Panc1 (cell line): ENCODE measurements around the gene GALNT10.

Experiments
- CTCF ChIP-seq: fragments of 450-650 bp; IDR thresholded peaks from 2 replicates; pipeline ENCODE4 v1.5.1; 2017; ENCODE audit warnings: mild to moderate bottlenecking
- POLR2AphosphoS5 ChIP-seq: IDR thresholded peaks from 2 replicates; pipeline ENCODE4 v1.6.1; 2012; ENCODE audit warnings: mild to moderate bottlenecking, low read depth, low read length, moderate library complexity

- TF ChIP-seq CTCF (no peak), POLR2AphosphoS5 (no peak)
These were observed 3.2 kb downstream of the GALNT10 start for GRCh38 chr5:154193701-154194121.
